Subcutaneous adipose tissue (tissue), 4 donors: ENCODE measurements around the gene LZTS2. TPM values are rescaled to one million over a fixed set of nuclear protein-coding genes. Genes with fewer than 3 reads are reported as not detected.

Experiments used
- CTCF ChIP-seq: fragments of 450-650 bp; IDR thresholded peaks from one replicate; pipeline ENCODE4 v1.5.1; 2016; ENCODE audit warnings: low read depth, mild to moderate bottlenecking, control low read depth, antibody characterized with exemption, moderate library complexity
- total RNA-seq, 4 donors: library from RNA; depleted of rRNA; stranded (reverse); fragments of >200 nt; gene quantifications; one replicate each; pipeline ENCODE4 v1.1.0, GENCODE V29; 2016

The LZTS2 gene
- total RNA-seq, 4 donors from 2014 or later, result 27.4 to 130 (median 45.2) TPM

- TF ChIP-seq CTCF, result no peak
These were observed 12.5 kb upstream of the LZTS2 start, which contains the start of the genes MRPL43 and TWNK for GRCh38 chr10:100986952-100987684. MRPL43 (minus strand) TSS chr10:100987497; CDS start chr10:100987443, 54 bp downstream. TWNK (plus strand) TSS chr10:100987543; CDS start chr10:100988211, 668 bp downstream.

GRCh38 chr10:100987685-100988049 lies 11.9 kb upstream of the LZTS2 start:
- TF ChIP-seq CTCF, result no peak

GRCh38 chr10:100988166-100988565 lies 11.4 kb upstream of the LZTS2 start:
- no peak for TF ChIP-seq CTCF

- no peak for TF ChIP-seq CTCF
These were observed 10.5 kb upstream of the LZTS2 start for GRCh38 chr10:100989088-100989487.

GRCh38 chr10:100993986-100994708 lies 5.5 kb upstream of the LZTS2 start:
- TF ChIP-seq CTCF, result no peak

- TF ChIP-seq CTCF, result no peak
These were observed 4.4 kb upstream of the LZTS2 start for GRCh38 chr10:100995181-100995580.

GRCh38 chr10:100996678-100997359 lies 2.8 kb upstream of the LZTS2 start:
- no peak for TF ChIP-seq CTCF
